Measurements from ENCODE around the gene VSTM2L. TPM values are rescaled to one million over a fixed set of nuclear protein-coding genes. Genes with fewer than 3 reads are reported as not detected.

Gene VSTM2L
- total RNA-seq, 1 donor, result not detected

DNA sequence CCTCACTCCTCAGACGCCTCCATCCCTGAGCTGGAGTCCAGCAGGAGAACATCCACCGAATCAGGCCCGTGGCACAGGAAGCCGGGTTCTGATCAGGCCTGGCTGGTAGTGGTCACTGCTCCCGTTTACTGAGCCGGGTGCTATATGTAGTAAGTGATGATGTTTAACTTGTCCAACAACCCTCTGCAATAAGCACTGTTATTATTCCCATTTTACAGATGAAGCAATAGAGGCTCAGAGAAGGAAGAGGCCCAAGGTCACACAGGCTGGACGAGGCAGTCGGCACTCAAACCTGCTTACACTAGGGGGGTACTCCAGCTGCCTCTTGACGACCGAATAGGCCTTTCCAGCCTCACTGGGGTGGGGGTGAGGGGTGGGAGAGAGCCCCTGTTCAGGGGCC, 14.3 kb upstream of the VSTM2L start:
- Histone ChIP-seq H3K9me3 (ENCODE audit: low read depth, low read length) (no peaks in the 10 kb centered on the region), H3K27me3 (ENCODE audit: insufficient read depth, low read length) (no peaks in the 10 kb centered on the region), H3K4me1 (ENCODE audit: insufficient read depth, low read length) (no peaks in the 10 kb centered on the region), H3K4me3 (ENCODE audit: low read length) (no peak overlapping the region)

GRCh38 chr20:37890108-37890507, 12.8 kb upstream of the VSTM2L start:
- no peaks in the 10 kb centered on the region for H3K9me3 ChIP-seq (ENCODE audit: low read depth, low read length)
- no peaks in the 10 kb centered on the region for H3K4me1 ChIP-seq (ENCODE audit: insufficient read depth, low read length)
- no peak overlapping the region for H3K4me3 ChIP-seq (ENCODE audit: low read length)
- no peaks in the 10 kb centered on the region for H3K27me3 ChIP-seq (ENCODE audit: insufficient read depth, low read length)

DNA sequence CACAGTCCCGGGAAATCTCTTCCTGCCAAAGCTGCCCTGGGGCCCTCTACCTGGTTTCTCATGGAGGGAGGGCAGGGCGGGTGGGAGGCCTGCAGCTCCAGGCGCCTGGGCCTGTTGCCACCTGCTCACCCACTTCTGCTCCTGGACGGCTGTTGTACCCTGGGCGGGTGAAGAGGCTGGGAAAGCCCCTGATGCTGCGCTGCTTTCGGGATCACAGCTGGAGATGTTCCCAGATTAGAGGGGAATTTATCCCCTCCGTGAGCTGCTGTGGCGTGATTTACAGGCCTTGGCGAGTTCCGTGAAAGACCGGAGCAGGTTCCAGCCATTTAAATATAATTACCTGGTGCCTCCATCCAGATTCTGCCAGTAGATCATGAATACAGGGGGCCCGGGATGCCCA, 12.3 kb upstream of the VSTM2L start:
- Histone ChIP-seq H3K4me3 (ENCODE audit: low read length) (no peak overlapping the region), H3K27me3 (ENCODE audit: insufficient read depth, low read length) (no peaks in the 10 kb centered on the region), H3K4me1 (ENCODE audit: insufficient read depth, low read length) (no peaks in the 10 kb centered on the region), H3K9me3 (ENCODE audit: low read depth, low read length) (no peaks in the 10 kb centered on the region)

- no peak overlapping the region for H3K4me3 ChIP-seq (ENCODE audit: low read length)
- H3K27me3 ChIP-seq (ENCODE audit: insufficient read depth, low read length), result no peaks in the 10 kb centered on the region
- no peaks in the 10 kb centered on the region for H3K4me1 ChIP-seq (ENCODE audit: insufficient read depth, low read length)
- H3K9me3 ChIP-seq (ENCODE audit: low read depth, low read length), result no peaks in the 10 kb centered on the region
These were observed 10.9 kb upstream of the VSTM2L start for GRCh38 chr20:37892001-37892400.

GRCh38 chr20:37893566-37894241, 9.2 kb upstream of the VSTM2L start:
- H3K4me3 ChIP-seq (ENCODE audit: low read length), result no peak overlapping the region
- no peaks in the 10 kb centered on the region for H3K9me3 ChIP-seq (ENCODE audit: low read depth, low read length)
- H3K4me1 ChIP-seq (ENCODE audit: insufficient read depth, low read length), result no peaks in the 10 kb centered on the region
- H3K27me3 ChIP-seq (ENCODE audit: insufficient read depth, low read length), result no peaks in the 10 kb centered on the region

DNA sequence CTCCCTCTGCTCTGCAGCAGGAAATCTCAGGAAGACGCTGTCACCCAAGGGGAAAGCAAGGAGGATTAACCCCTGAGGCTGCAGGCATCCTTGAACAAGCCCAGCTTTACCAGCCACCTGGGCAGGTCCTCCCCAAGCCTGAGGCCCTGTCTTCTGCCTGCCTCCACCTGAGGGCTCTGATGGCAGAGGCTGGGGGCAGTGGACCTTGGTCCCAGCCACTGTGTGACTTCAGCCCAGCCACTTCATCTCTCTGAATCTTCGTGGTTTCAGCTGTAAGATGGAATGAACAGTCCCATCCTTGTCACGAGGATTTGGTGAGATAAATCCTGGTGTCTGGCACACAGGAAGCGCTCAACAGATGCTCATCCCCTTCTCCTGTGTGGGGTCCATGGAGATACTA, 8.5 kb upstream of the VSTM2L start:
- H3K27me3 ChIP-seq (ENCODE audit: insufficient read depth, low read length), result no peaks in the 10 kb centered on the region
- no peak overlapping the region for H3K4me3 ChIP-seq (ENCODE audit: low read length)
- H3K9me3 ChIP-seq (ENCODE audit: low read depth, low read length), result no peaks in the 10 kb centered on the region
- H3K4me1 ChIP-seq (ENCODE audit: insufficient read depth, low read length), result no peaks in the 10 kb centered on the region

- Histone ChIP-seq H3K9me3 (ENCODE audit: low read depth, low read length) (no peaks in the 10 kb centered on the region), H3K4me1 (ENCODE audit: insufficient read depth, low read length) (no peaks in the 10 kb centered on the region), H3K4me3 (ENCODE audit: low read length) (no peak overlapping the region), H3K27me3 (ENCODE audit: insufficient read depth, low read length) (no peaks in the 10 kb centered on the region)
These were observed 7.8 kb upstream of the VSTM2L start for GRCh38 chr20:37895166-37895565.

GRCh38 chr20:37896932-37897548, 5.9 kb upstream of the VSTM2L start:
- Histone ChIP-seq H3K4me3 (ENCODE audit: low read length) (no peak overlapping the region), H3K4me1 (ENCODE audit: insufficient read depth, low read length) (no peaks in the 10 kb centered on the region), H3K27me3 (ENCODE audit: insufficient read depth, low read length) (peaks cover 11% of the 10 kb centered on the region), H3K9me3 (ENCODE audit: low read depth, low read length) (no peaks in the 10 kb centered on the region)

- Histone ChIP-seq H3K9me3 (ENCODE audit: low read depth, low read length) (no peaks in the 10 kb centered on the region), H3K4me3 (ENCODE audit: low read length) (no peak overlapping the region), H3K4me1 (ENCODE audit: insufficient read depth, low read length) (no peaks in the 10 kb centered on the region), H3K27me3 (ENCODE audit: insufficient read depth, low read length) (peaks cover 15% of the 10 kb centered on the region)
These were observed 4.5 kb upstream of the VSTM2L start for GRCh38 chr20:37898233-37899104.

- Histone ChIP-seq H3K9me3 (ENCODE audit: low read depth, low read length) (no peaks in the 10 kb centered on the region), H3K4me1 (ENCODE audit: insufficient read depth, low read length) (no peaks in the 10 kb centered on the region), H3K4me3 (ENCODE audit: low read length) (no peak overlapping the region), H3K27me3 (ENCODE audit: insufficient read depth, low read length) (peaks cover 24% of the 10 kb centered on the region)
These were observed 3.6 kb upstream of the VSTM2L start for GRCh38 chr20:37899105-37900045.

- Histone ChIP-seq H3K27me3 (ENCODE audit: insufficient read depth, low read length) (peaks cover 33% of the 10 kb centered on the region), H3K4me1 (ENCODE audit: insufficient read depth, low read length) (no peaks in the 10 kb centered on the region), H3K9me3 (ENCODE audit: low read depth, low read length) (no peaks in the 10 kb centered on the region), H3K4me3 (ENCODE audit: low read length) (no peak overlapping the region)
These were observed 1.7 kb upstream of the VSTM2L start for GRCh38 chr20:37901240-37901639.

- Histone ChIP-seq H3K27me3 (ENCODE audit: insufficient read depth, low read length) (peaks cover 38% of the 10 kb centered on the region), H3K9me3 (ENCODE audit: low read depth, low read length) (no peaks in the 10 kb centered on the region), H3K4me1 (ENCODE audit: insufficient read depth, low read length) (no peaks in the 10 kb centered on the region), H3K4me3 (ENCODE audit: low read length) (no peak overlapping the region)
These were observed 1.0 kb upstream of the VSTM2L start for GRCh38 chr20:37901654-37902503.

GRCh38 chr20:37903317-37904007, 535 bp downstream of the VSTM2L start:
- H3K4me3 ChIP-seq (ENCODE audit: low read length), result no peak overlapping the region
- H3K27me3 ChIP-seq (ENCODE audit: insufficient read depth, low read length), result peaks cover 41% of the 10 kb centered on the region
- no peaks in the 10 kb centered on the region for H3K9me3 ChIP-seq (ENCODE audit: low read depth, low read length)
- H3K4me1 ChIP-seq (ENCODE audit: insufficient read depth, low read length), result no peaks in the 10 kb centered on the region

Measured in mononuclear cell (primary cell).